Measurements from ENCODE around the gene MRPS18A. TPM values are rescaled to one million over a fixed set of nuclear protein-coding genes. Genes with fewer than 3 reads are reported as not detected.

Gene MRPS18A
- total and polyA plus RNA-seq, 2 of the 13 experiments (the other 11 are each of a cell fraction or from before 2014, with no cell fraction given) = 87.8 to 89.1 TPM

DNA sequence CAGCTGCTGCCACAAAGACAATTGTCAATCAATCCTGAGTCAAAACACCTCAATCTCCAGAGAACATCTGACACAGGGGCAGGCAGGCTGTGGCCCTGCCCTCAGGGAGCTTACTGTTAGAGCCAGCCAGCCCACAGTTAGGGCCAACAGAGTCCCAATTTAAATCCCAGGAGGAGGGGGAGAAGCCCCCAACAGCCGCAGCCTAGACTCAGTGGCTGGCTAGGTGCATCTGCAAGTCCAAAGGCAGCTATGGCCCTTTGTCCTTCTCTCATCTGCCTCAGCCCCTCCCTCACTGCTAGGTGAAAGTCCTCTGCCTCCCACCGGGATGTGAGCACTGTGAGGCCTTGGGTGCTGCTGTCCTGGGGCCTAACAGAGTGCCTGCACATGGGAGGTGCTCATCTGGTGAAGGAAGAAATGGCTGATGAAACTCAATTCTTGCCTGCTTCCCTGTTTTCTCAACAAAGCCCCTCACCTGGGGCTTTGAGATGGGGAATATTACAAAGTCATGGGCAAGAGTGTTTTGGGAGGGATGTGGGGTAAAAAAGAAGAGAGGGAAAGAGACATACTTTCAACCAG, 48.7 kb upstream of the MRPS18A start (continued):
- no peak for TF ChIP-seq NKX3-1 (CRISPR knock-in tag; IDR thresholded peaks at IDR 0.05)
- TF ChIP-seq, protein P1, sequence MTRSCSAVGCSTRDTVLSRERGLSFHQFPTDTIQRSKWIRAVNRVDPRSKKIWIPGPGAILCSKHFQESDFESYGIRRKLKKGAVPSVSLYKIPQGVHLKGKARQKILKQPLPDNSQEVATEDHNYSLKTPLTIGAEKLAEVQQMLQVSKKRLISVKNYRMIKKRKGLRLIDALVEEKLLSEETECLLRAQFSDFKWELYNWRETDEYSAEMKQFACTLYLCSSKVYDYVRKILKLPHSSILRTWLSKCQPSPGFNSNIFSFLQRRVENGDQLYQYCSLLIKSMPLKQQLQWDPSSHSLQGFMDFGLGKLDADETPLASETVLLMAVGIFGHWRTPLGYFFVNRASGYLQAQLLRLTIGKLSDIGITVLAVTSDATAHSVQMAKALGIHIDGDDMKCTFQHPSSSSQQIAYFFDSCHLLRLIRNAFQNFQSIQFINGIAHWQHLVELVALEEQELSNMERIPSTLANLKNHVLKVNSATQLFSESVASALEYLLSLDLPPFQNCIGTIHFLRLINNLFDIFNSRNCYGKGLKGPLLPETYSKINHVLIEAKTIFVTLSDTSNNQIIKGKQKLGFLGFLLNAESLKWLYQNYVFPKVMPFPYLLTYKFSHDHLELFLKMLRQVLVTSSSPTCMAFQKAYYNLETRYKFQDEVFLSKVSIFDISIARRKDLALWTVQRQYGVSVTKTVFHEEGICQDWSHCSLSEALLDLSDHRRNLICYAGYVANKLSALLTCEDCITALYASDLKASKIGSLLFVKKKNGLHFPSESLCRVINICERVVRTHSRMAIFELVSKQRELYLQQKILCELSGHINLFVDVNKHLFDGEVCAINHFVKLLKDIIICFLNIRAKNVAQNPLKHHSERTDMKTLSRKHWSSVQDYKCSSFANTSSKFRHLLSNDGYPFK (CRISPR knock-in tag; IDR thresholded peaks at IDR 0.05; ENCODE audit: borderline replicate concordance) = no peak
- no peak for TF ChIP-seq BRCA1 (CRISPR knock-in tag; IDR thresholded peaks at IDR 0.05)
- TF ChIP-seq ZNF644 (CRISPR knock-in tag; IDR thresholded peaks at IDR 0.05; ENCODE audit: low read depth) = peak; percentile 48; the same call in 1 of the 2 replicates
- 0 out of 2 replicates have a peak, but pooled peaks have one; percentile 35 for TF ChIP-seq ZNF501 (CRISPR knock-in tag; IDR thresholded peaks at IDR 0.05)
- peak; percentile 57; the same call in 1 of the 2 replicates for TF ChIP-seq PHF8 (CRISPR knock-in tag; IDR thresholded peaks at IDR 0.05)
- TF ChIP-seq ZBED4 (CRISPR knock-in tag; IDR thresholded peaks at IDR 0.05; ENCODE audit: borderline replicate concordance) = no peak
- TF ChIP-seq CCDC6 (CRISPR knock-in tag; IDR thresholded peaks at IDR 0.05) = peak; percentile 52; the same call in 1 of the 2 replicates
- no peak for TF ChIP-seq NCOA2 (CRISPR knock-in tag; IDR thresholded peaks at IDR 0.05)
- peak; percentile 73 for TF ChIP-seq GATAD2A (CRISPR knock-in tag; IDR thresholded peaks at IDR 0.05)
- peak; percentile 73; the same call in 1 of the 2 replicates for TF ChIP-seq ZNF792 (CRISPR knock-in tag; IDR thresholded peaks at IDR 0.05)
- no peak for TF ChIP-seq STAT5B (CRISPR knock-in tag; IDR thresholded peaks at IDR 0.05)
- TF ChIP-seq MAX (IDR thresholded peaks at IDR 0.05) = peak; percentile 73; the same call in 1 of the 2 replicates
- TF ChIP-seq PHF21A (CRISPR knock-in tag; IDR thresholded peaks at IDR 0.05) = peak; percentile 53
- 0 out of 2 replicates have a peak, but pooled peaks have one; percentile 22 for TF ChIP-seq KDM6A (CRISPR knock-in tag; IDR thresholded peaks at IDR 0.05; ENCODE audit: low read depth)
- 0 out of 2 replicates have a peak, but pooled peaks have one; percentile 40 for TF ChIP-seq SMAD1 (CRISPR knock-in tag; IDR thresholded peaks at IDR 0.05; ENCODE audit: borderline replicate concordance, low read depth)
- no peak for TF ChIP-seq JUNB (CRISPR knock-in tag; IDR thresholded peaks at IDR 0.05; ENCODE audit: borderline replicate concordance)
- no peak for TF ChIP-seq ZFAT (CRISPR knock-in tag; conservative IDR thresholded peaks at IDR 0.05)
- TF ChIP-seq ZBTB21 (CRISPR knock-in tag; IDR thresholded peaks at IDR 0.05) = no peak
- 0 out of 2 replicates have a peak, but pooled peaks have one; percentile 14 for TF ChIP-seq GABPB1 (CRISPR knock-in tag; IDR thresholded peaks at IDR 0.05)
- TF ChIP-seq, protein P2, sequence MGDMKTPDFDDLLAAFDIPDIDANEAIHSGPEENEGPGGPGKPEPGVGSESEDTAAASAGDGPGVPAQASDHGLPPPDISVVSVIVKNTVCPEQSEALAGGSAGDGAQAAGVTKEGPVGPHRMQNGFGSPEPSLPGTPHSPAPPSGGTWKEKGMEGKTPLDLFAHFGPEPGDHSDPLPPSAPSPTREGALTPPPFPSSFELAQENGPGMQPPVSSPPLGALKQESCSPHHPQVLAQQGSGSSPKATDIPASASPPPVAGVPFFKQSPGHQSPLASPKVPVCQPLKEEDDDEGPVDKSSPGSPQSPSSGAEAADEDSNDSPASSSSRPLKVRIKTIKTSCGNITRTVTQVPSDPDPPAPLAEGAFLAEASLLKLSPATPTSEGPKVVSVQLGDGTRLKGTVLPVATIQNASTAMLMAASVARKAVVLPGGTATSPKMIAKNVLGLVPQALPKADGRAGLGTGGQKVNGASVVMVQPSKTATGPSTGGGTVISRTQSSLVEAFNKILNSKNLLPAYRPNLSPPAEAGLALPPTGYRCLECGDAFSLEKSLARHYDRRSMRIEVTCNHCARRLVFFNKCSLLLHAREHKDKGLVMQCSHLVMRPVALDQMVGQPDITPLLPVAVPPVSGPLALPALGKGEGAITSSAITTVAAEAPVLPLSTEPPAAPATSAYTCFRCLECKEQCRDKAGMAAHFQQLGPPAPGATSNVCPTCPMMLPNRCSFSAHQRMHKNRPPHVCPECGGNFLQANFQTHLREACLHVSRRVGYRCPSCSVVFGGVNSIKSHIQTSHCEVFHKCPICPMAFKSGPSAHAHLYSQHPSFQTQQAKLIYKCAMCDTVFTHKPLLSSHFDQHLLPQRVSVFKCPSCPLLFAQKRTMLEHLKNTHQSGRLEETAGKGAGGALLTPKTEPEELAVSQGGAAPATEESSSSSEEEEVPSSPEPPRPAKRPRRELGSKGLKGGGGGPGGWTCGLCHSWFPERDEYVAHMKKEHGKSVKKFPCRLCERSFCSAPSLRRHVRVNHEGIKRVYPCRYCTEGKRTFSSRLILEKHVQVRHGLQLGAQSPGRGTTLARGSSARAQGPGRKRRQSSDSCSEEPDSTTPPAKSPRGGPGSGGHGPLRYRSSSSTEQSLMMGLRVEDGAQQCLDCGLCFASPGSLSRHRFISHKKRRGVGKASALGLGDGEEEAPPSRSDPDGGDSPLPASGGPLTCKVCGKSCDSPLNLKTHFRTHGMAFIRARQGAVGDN (CRISPR knock-in tag; IDR thresholded peaks at IDR 0.05) = peak; percentile 78

Data from HepG2 (cell line).